Keratinocyte (primary cell): ENCODE results near the gene GALNT2. TPM values are rescaled to one million over a fixed set of nuclear protein-coding genes. Genes with fewer than 3 reads are reported as not detected.

Experiments
- DNase-seq: peaks from one replicate; pipeline ENCODE4 v3.0.0-alpha.2; 2011; ENCODE audit warnings: low read depth, missing footprints, low spot score
- FAIRE-seq: peaks from 2 replicates; lab custom pipeline; 2011; peaks lifted over from hg19 to GRCh38; lab: Jason Lieb, UNC
- H2AFZ ChIP-seq: 2 replicates; pipeline ENCODE4 v1.6.0; 2012; ENCODE audit warnings: low read length, control low read depth, inconsistent platforms; ENCODE audit not compliant: control insufficient read depth
- H3K27ac ChIP-seq: 2 replicates; pipeline ENCODE4 v1.5.1; 2011; ENCODE audit warnings: low read length; ENCODE audit not compliant: control insufficient read depth, insufficient read depth
- H3K27me3 ChIP-seq: 3 replicates; pipeline ENCODE4 v1.6.0; 2011; ENCODE audit warnings: low read length; ENCODE audit not compliant: control insufficient read depth, insufficient read depth; ENCODE audit errors: extremely low read depth
- H3K36me3 ChIP-seq, 2 experiments: 2 replicates in 1 of 2; 3 replicates in 1 of 2; pipeline ENCODE4 v1.5.1; 2011; ENCODE audit warnings: low read length in 2 of 2, mild to moderate bottlenecking in 1 of 2; ENCODE audit not compliant: control insufficient read depth in 2 of 2, insufficient read depth in 2 of 2; ENCODE audit errors: extremely low read depth in 1 of 2
- H3K4me1 ChIP-seq: 3 replicates; pipeline ENCODE4 v1.5.1; 2011; ENCODE audit warnings: low read length; ENCODE audit not compliant: control insufficient read depth, insufficient read depth; ENCODE audit errors: extremely low read depth
- H3K4me2 ChIP-seq: 3 replicates; pipeline ENCODE4 v1.6.0; 2011; ENCODE audit warnings: low read depth, low read length; ENCODE audit not compliant: control insufficient read depth, insufficient read depth; ENCODE audit errors: extremely low read depth
- H3K4me3 ChIP-seq, 3 experiments: fragments of 200-600 bp in 1 of 3; sonication (generic) in 1 of 3; 2 replicates in 2 of 3; 3 replicates in 1 of 3; pipeline ENCODE4 v1.5.1; 2011 to 2016; ENCODE audit warnings: low read length in 3 of 3, mild to moderate bottlenecking in 3 of 3, control low read depth in 2 of 3, inconsistent platforms in 1 of 3, low read depth in 1 of 3, mixed read lengths in 1 of 3, mixed run types in 1 of 3, moderate library complexity in 1 of 3; ENCODE audit not compliant: control insufficient read depth in 2 of 3, insufficient read depth in 2 of 3; ENCODE audit errors: extremely low read depth in 1 of 3
- H3K79me2 ChIP-seq: 2 replicates; pipeline ENCODE4 v1.6.0; 2012; ENCODE audit warnings: low read length; ENCODE audit not compliant: control insufficient read depth, insufficient read depth
- H3K9ac ChIP-seq: 3 replicates; pipeline ENCODE4 v1.6.0; 2011; ENCODE audit warnings: low read length; ENCODE audit not compliant: control insufficient read depth, insufficient read depth; ENCODE audit errors: extremely low read depth
- H3K9me1 ChIP-seq: 3 replicates; pipeline ENCODE4 v1.6.0; 2011; ENCODE audit warnings: low read length; ENCODE audit not compliant: control insufficient read depth, insufficient read depth; ENCODE audit errors: extremely low read depth
- H3K9me3 ChIP-seq: 2 replicates; pipeline ENCODE4 v1.5.1; 2012; ENCODE audit warnings: low read depth, low read length; ENCODE audit not compliant: control insufficient read depth
- H4K20me1 ChIP-seq: 3 replicates; pipeline ENCODE4 v1.6.0; 2011; ENCODE audit warnings: low read length; ENCODE audit not compliant: control insufficient read depth, insufficient read depth; ENCODE audit errors: extremely low read depth
- EZH2 ChIP-seq: IDR thresholded peaks from one replicate; pipeline ENCODE4 v1.6.1; 2012; ENCODE audit warnings: inconsistent platforms, mild to moderate bottlenecking, low read length, moderate library complexity
- dilution Hi-C: fragments of 300-500 bp; cut with MboI; formaldehyde crosslinking; loops from one replicate; pipeline ENCODE4 v1.7.0; 2020; ENCODE audit warnings: low sequenced_read_pairs; ENCODE audit not compliant: extremely low pct_ligation_motif_present
- polyA plus RNA-seq, 5 experiments: library from polyadenylated mRNA; depleted of rRNA in 3 of 5; stranded (reverse) in 3 of 5; stranded (forward) in 1 of 5; unstranded in 1 of 5; fragments of >200 nt; gene quantifications; 1 replicate in 1 of 5; 2 replicates in 3 of 5; 3 replicates in 1 of 5; pipeline versions ENCODE4 v1.2.1 to v1.2.3, GENCODE V29; 2011 to 2012; ENCODE audit warnings: missing spikeins in 2 of 5, low read depth in 1 of 5, low replicate concordance in 1 of 5
- TF ChIP-seq, protein P1 (sequence below), 3 experiments: IDR thresholded peaks in 1 of 3; conservative IDR thresholded peaks in 1 of 3; optimal IDR thresholded peaks in 1 of 3; 2 replicates in 2 of 3; 3 replicates in 1 of 3; pipeline versions ENCODE3 to v1.5.1; 2011; ENCODE audit warnings: low read length in 3 of 3, mild to moderate bottlenecking in 3 of 3, moderate library complexity in 2 of 3, control low read depth in 1 of 3, inconsistent platforms in 1 of 3; ENCODE audit not compliant: insufficient read depth in 2 of 3; ENCODE audit errors: extremely low read depth in 1 of 3

Gene GALNT2
- polyA plus RNA-seq, 1 donor (not counting 4 experiments of a cell fraction or from before 2014, with no cell fraction given): 61.7 TPM

GRCh38 chr1:230146709-230147108 is 79.7 kb downstream of the GALNT2 start:
- no peak overlapping the region for H3K27ac ChIP-seq
- no peaks in the 10 kb centered on the region for H3K9me3 ChIP-seq
- H3K4me1 ChIP-seq: no peaks in the 10 kb centered on the region
- dilution Hi-C loops: no loop called here
- no peaks in the 10 kb centered on the region for H3K27me3 ChIP-seq
- peaks cover 2% of the 10 kb centered on the region for H3K9me1 ChIP-seq
- DNase-seq (no peak), FAIRE-seq (no peak)
- TF ChIP-seq EZH2: no peak
- TF ChIP-seq, protein P1, sequence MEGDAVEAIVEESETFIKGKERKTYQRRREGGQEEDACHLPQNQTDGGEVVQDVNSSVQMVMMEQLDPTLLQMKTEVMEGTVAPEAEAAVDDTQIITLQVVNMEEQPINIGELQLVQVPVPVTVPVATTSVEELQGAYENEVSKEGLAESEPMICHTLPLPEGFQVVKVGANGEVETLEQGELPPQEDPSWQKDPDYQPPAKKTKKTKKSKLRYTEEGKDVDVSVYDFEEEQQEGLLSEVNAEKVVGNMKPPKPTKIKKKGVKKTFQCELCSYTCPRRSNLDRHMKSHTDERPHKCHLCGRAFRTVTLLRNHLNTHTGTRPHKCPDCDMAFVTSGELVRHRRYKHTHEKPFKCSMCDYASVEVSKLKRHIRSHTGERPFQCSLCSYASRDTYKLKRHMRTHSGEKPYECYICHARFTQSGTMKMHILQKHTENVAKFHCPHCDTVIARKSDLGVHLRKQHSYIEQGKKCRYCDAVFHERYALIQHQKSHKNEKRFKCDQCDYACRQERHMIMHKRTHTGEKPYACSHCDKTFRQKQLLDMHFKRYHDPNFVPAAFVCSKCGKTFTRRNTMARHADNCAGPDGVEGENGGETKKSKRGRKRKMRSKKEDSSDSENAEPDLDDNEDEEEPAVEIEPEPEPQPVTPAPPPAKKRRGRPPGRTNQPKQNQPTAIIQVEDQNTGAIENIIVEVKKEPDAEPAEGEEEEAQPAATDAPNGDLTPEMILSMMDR (optimal IDR thresholded peaks at IDR 0.05 in 1 of 3, IDR thresholded peaks at IDR 0.05 in 1 of 3, conservative IDR thresholded peaks at IDR 0.05 in 1 of 3; ENCODE audit: extremely low read depth in 1 of 3, insufficient read depth in 2 of 3, low read length in 3 of 3): no peak
- H3K4me2 ChIP-seq: no peak overlapping the region
- H4K20me1 ChIP-seq: no peaks in the 10 kb centered on the region
- no peak overlapping the region for H3K9ac ChIP-seq
- peaks cover 95% of the 10 kb centered on the region for H3K79me2 ChIP-seq
- H2AFZ ChIP-seq: no peak overlapping the region
- H3K36me3 ChIP-seq: peaks cover 0 to 2% of the 10 kb centered on the region in 2 experiments
- no peak overlapping the region for H3K4me3 ChIP-seq

- Histone ChIP-seq H3K4me2 (no peak overlapping the region), H3K79me2 (peaks cover 95% of the 10 kb centered on the region), H3K9me1 (no peaks in the 10 kb centered on the region), H3K4me1 (no peaks in the 10 kb centered on the region), H3K36me3 (peaks cover 0 to 2% of the 10 kb centered on the region in 2 experiments), H4K20me1 (no peaks in the 10 kb centered on the region), H2AFZ (no peak overlapping the region), H3K9me3 (no peaks in the 10 kb centered on the region), H3K27me3 (no peaks in the 10 kb centered on the region), H3K4me3 (no peak overlapping the region), H3K9ac (no peak overlapping the region), H3K27ac (no peak overlapping the region)
- DNase-seq (no peak), FAIRE-seq (no peak)
- TF ChIP-seq, protein P1 (optimal IDR thresholded peaks at IDR 0.05 in 1 of 3, IDR thresholded peaks at IDR 0.05 in 1 of 3, conservative IDR thresholded peaks at IDR 0.05 in 1 of 3; ENCODE audit: extremely low read depth in 1 of 3, insufficient read depth in 2 of 3, low read length in 3 of 3): no peak
- dilution Hi-C loops: no loop called here
Measured at GRCh38 chr1:230147253-230148125, 80.5 kb downstream of the GALNT2 start.
